BLaER1 treated with 17β-estradiol and CSF1 and Interleukin-3, amounts not matched to agents 10 nM and 100 nM (cell line): ENCODE measurements around the gene RANBP3.

Source experiments
- H3K27ac ChIP-seq, 11 experiments: shearing (Covaris generic); formaldehyde crosslinking; 2 replicates each; pipeline ENCODE4 v1.8.1; 2022
- H3K27me3 ChIP-seq, 11 experiments: shearing (Covaris generic); formaldehyde crosslinking; 2 replicates each; pipeline ENCODE4 v1.8.1; 2022
- H3K36me3 ChIP-seq, 11 experiments: shearing (Covaris generic); formaldehyde crosslinking; 2 replicates each; pipeline ENCODE4 v1.8.1; 2022
- H3K4me1 ChIP-seq, 10 experiments: shearing (Covaris generic); formaldehyde crosslinking; 2 replicates each; pipeline ENCODE4 v1.8.1; 2022
- H3K4me2 ChIP-seq, 11 experiments: shearing (Covaris generic); formaldehyde crosslinking; 2 replicates each; pipeline ENCODE4 v1.8.1; 2022
- H3K4me3 ChIP-seq, 10 experiments: shearing (Covaris generic); formaldehyde crosslinking; 2 replicates each; pipeline ENCODE4 v1.8.1; 2022
- H3K9ac ChIP-seq, 11 experiments: shearing (Covaris generic); formaldehyde crosslinking; 2 replicates each; pipeline ENCODE4 v1.8.1; 2022
- H3K9me3 ChIP-seq, 11 experiments: shearing (Covaris generic); formaldehyde crosslinking; replicated peaks in 1 of 11; 2 replicates each; pipeline ENCODE4 v1.8.1; 2022
- H4K20me1 ChIP-seq, 11 experiments: shearing (Covaris generic); formaldehyde crosslinking; 2 replicates each; pipeline ENCODE4 v1.8.1; 2022
- Cebpa-rat ChIP-seq, 11 experiments: shearing (Covaris generic); IDR thresholded peaks; 2 replicates each; pipeline ENCODE4 v1.8.1; 2022

The RANBP3 gene

GRCh38 chr19:5913739-5914357 is 64.1 kb downstream of the RANBP3 start, which contains the start of gene CAPS:
Gene CAPS (plus strand): TSS chr19:5914254. CDS start chr19:5914407, 153 bp downstream.
- no peak within 1 kb of the TSS for H3K4me2 ChIP-seq

GRCh38 chr19:5911366-5911765 is 66.6 kb downstream of the RANBP3 start:
- no peaks in the 10 kb centered on the region for H3K9me3 ChIP-seq
- H3K9ac ChIP-seq: no peak overlapping the region
- TF ChIP-seq Cebpa-rat (IDR thresholded peaks at IDR 0.05): no peak
- H3K4me1 ChIP-seq: peaks cover 0 to 17% (median 10%) of the 10 kb centered on the region in 10 experiments; a peak in 17 of 20 replicates
- H3K27ac ChIP-seq: no peak overlapping the region
- H3K4me2 ChIP-seq: no peak overlapping the region
- peaks cover 0 to 42% (median 3%) of the 10 kb centered on the region in 11 experiments; a peak in 10 of 22 replicates for H4K20me1 ChIP-seq
- H3K36me3 ChIP-seq: peaks cover 35 to 71% (median 54%) of the 10 kb centered on the region in 11 experiments
- H3K27me3 ChIP-seq: no peaks in the 10 kb centered on the region
- no peak overlapping the region for H3K4me3 ChIP-seq

More at GRCh38 chr19:5913739-5914357, 64.1 kb downstream of the RANBP3 start, which contains the start of gene CAPS:
- H3K4me3 ChIP-seq: no peak within 1 kb of the TSS
- peaks cover 0 to 9% (median 3%) of the 10 kb centered on the region in 10 experiments; a peak in 7 of 20 replicates for H3K4me1 ChIP-seq
- no peaks in the 10 kb centered on the region for H3K9me3 ChIP-seq
- no peaks in the 10 kb centered on the region for H3K27me3 ChIP-seq
- H3K36me3 ChIP-seq: peaks cover 56 to 87% (median 74%) of the 10 kb centered on the region in 11 experiments
- H3K27ac ChIP-seq: no peak within 1 kb of the TSS
- peaks cover 0 to 57% (median 10%) of the 10 kb centered on the region in 11 experiments; a peak in 11 of 22 replicates for H4K20me1 ChIP-seq
- no peak for TF ChIP-seq Cebpa-rat (IDR thresholded peaks at IDR 0.05)
- H3K9ac ChIP-seq: peak within 1 kb of the TSS in 1 of 11 experiments; percentile 18; a peak in 1 of 22 replicates

- H3K27me3 ChIP-seq: no peaks in the 10 kb centered on the region
- H3K9me3 ChIP-seq: no peaks in the 10 kb centered on the region
- H3K27ac ChIP-seq: no peak overlapping the region
- peaks cover 1 to 25% (median 13%) of the 10 kb centered on the region in 10 experiments; a peak in 18 of 20 replicates for H3K4me1 ChIP-seq
- H3K9ac ChIP-seq: no peak overlapping the region
- peaks cover 29 to 63% (median 46%) of the 10 kb centered on the region in 11 experiments for H3K36me3 ChIP-seq
- H3K4me3 ChIP-seq: no peak overlapping the region
- no peak overlapping the region for H3K4me2 ChIP-seq
- no peak for TF ChIP-seq Cebpa-rat (IDR thresholded peaks at IDR 0.05)
- H4K20me1 ChIP-seq: peaks cover 0 to 37% (median 0%) of the 10 kb centered on the region in 11 experiments; a peak in 5 of 22 replicates
Measured at GRCh38 chr19:5910638-5910907, 67.4 kb downstream of the RANBP3 start.

GRCh38 chr19:5908773-5909442 is 69.0 kb downstream of the RANBP3 start:
- H3K4me1 ChIP-seq: peaks cover 8 to 31% (median 21%) of the 10 kb centered on the region in 10 experiments; a peak in 19 of 20 replicates
- H3K9me3 ChIP-seq: no peaks in the 10 kb centered on the region
- peaks cover 13 to 46% (median 29%) of the 10 kb centered on the region in 11 experiments; a peak in 19 of 22 replicates for H3K36me3 ChIP-seq
- H3K4me2 ChIP-seq: no peak overlapping the region
- no peak overlapping the region for H3K27ac ChIP-seq
- no peaks in the 10 kb centered on the region for H3K27me3 ChIP-seq
- peaks cover 0 to 21% (median 0%) of the 10 kb centered on the region in 11 experiments; a peak in 3 of 22 replicates for H4K20me1 ChIP-seq
- no peak for TF ChIP-seq Cebpa-rat (IDR thresholded peaks at IDR 0.05)
- no peak overlapping the region for H3K4me3 ChIP-seq
- peak overlapping the region in 1 of 11 experiments; percentile 6; a peak in 1 of 22 replicates for H3K9ac ChIP-seq

GRCh38 chr19:5907241-5907640 is 70.7 kb downstream of the RANBP3 start:
- Histone ChIP-seq H4K20me1 (peaks cover 0 to 18% (median 6%) of the 10 kb centered on the region in 11 experiments; a peak in 16 of 22 replicates), H3K27ac (peak overlapping the region in 1 of 11 experiments; percentile 7; a peak in 1 of 22 replicates), H3K9ac (0 out of 22 replicates have a peak overlapping the region, but pooled peaks of 2 of the 11 experiments have one; percentile 18 to 24), H3K36me3 (peaks cover 5 to 37% (median 19%) of the 10 kb centered on the region in 11 experiments; a peak in 18 of 22 replicates), H3K4me2 (peak overlapping the region in 6 of 11 experiments; percentile 0 to 42 (median 26); a peak in 8 of 22 replicates), H3K4me1 (peaks cover 15 to 38% (median 28%) of the 10 kb centered on the region in 10 experiments), H3K4me3 (no peak overlapping the region), H3K27me3 (no peaks in the 10 kb centered on the region), H3K9me3 (no peaks in the 10 kb centered on the region)
- TF ChIP-seq Cebpa-rat (IDR thresholded peaks at IDR 0.05): no peak

- H3K9me3 ChIP-seq: no peaks in the 10 kb centered on the region
- peaks cover 4 to 36% (median 25%) of the 10 kb centered on the region in 11 experiments; a peak in 19 of 22 replicates for H4K20me1 ChIP-seq
- peaks cover 18 to 45% (median 29%) of the 10 kb centered on the region in 11 experiments; a peak in 21 of 22 replicates for H3K36me3 ChIP-seq
- TF ChIP-seq Cebpa-rat (IDR thresholded peaks at IDR 0.05): no peak
- H3K4me2 ChIP-seq: peak overlapping the region; percentile 85 to 99 (median 91)
- H3K27ac ChIP-seq: peak overlapping the region; percentile 41 to 78 (median 67); a peak in 21 of 22 replicates
- H3K4me1 ChIP-seq: peaks cover 27 to 53% (median 42%) of the 10 kb centered on the region in 10 experiments
- H3K9ac ChIP-seq: peak overlapping the region; percentile 78 to 89 (median 84)
- no peaks in the 10 kb centered on the region for H3K27me3 ChIP-seq
- peak overlapping the region; percentile 68 to 92 (median 80) for H3K4me3 ChIP-seq
Measured at GRCh38 chr19:5905114-5905778, 72.7 kb downstream of the RANBP3 start.

- Histone ChIP-seq H3K9ac (peak within 1 kb of the TSS; percentile 97 to 100 (median 99)), H3K27ac (peak within 1 kb of the TSS; percentile 95 to 99 (median 98)), H3K4me3 (peak within 1 kb of the TSS; percentile 89 to 100 (median 96)), H3K4me2 (peak within 1 kb of the TSS; percentile 91 to 99 (median 97)), H3K4me1 (peaks cover 27 to 53% (median 44%) of the 10 kb centered on the region in 10 experiments), H3K27me3 (no peaks in the 10 kb centered on the region), H3K9me3 (no peaks in the 10 kb centered on the region), H4K20me1 (peaks cover 11 to 43% (median 33%) of the 10 kb centered on the region in 11 experiments; a peak in 20 of 22 replicates), H3K36me3 (peaks cover 22 to 45% (median 29%) of the 10 kb centered on the region in 11 experiments; a peak in 21 of 22 replicates)
- TF ChIP-seq Cebpa-rat (IDR thresholded peaks at IDR 0.05): no peak
Measured at GRCh38 chr19:5904352-5905113, 73.4 kb downstream of the RANBP3 start, which contains the start of gene VMAC. Gene VMAC (plus strand): TSS chr19:5904872. CDS start chr19:5904891, 19 bp downstream.
